Activated CD4-positive, CD25-positive, alpha-beta regulatory T cell (primary cell): ENCODE results near the gene CDH11.

Source experiments
- DNase-seq, 4 experiments: peaks; one replicate each; lab custom pipeline; 2025; lab: John Stamatoyannopoulos, UW

Gene CDH11

GRCh38 chr16:65117811-65118448 is 3.9 kb downstream of the CDH11 start:
- no peak for DNase-seq

- no peak for DNase-seq
Observed at GRCh38 chr16:65116818-65117430, 4.9 kb downstream of the CDH11 start.

- no peak for DNase-seq
Observed at GRCh38 chr16:65116216-65116615, 5.6 kb downstream of the CDH11 start.

- DNase-seq, result no peak
Observed at GRCh38 chr16:65114527-65114926, 7.3 kb downstream of the CDH11 start.

- no peak for DNase-seq
Observed at GRCh38 chr16:65113441-65113840, 8.4 kb downstream of the CDH11 start.

GRCh38 chr16:65111306-65111705 is 10.6 kb downstream of the CDH11 start:
- no peak for DNase-seq

GRCh38 chr16:65106757-65107156 is 15.1 kb downstream of the CDH11 start:
- no peak for DNase-seq

- no peak for DNase-seq
Observed at GRCh38 chr16:65105171-65105570, 16.7 kb downstream of the CDH11 start.

GRCh38 chr16:65104471-65104870 is 17.4 kb downstream of the CDH11 start:
- no peak for DNase-seq

GRCh38 chr16:65102326-65102725 is 19.5 kb downstream of the CDH11 start:
- no peak for DNase-seq

GRCh38 chr16:65101009-65101408 is 20.9 kb downstream of the CDH11 start:
- DNase-seq, result no peak

- DNase-seq, result no peak
Observed at GRCh38 chr16:65099607-65100006, 22.3 kb downstream of the CDH11 start.

GRCh38 chr16:65098916-65099315 is 22.9 kb downstream of the CDH11 start:
- no peak for DNase-seq

GRCh38 chr16:65097296-65097695 is 24.6 kb downstream of the CDH11 start:
- no peak for DNase-seq

- no peak for DNase-seq
Observed at GRCh38 chr16:65095906-65096305, 26.0 kb downstream of the CDH11 start.

GRCh38 chr16:65095090-65095728 is 26.7 kb downstream of the CDH11 start:
- no peak for DNase-seq

GRCh38 chr16:65094009-65094408 is 27.9 kb downstream of the CDH11 start:
- DNase-seq, result no peak

- no peak for DNase-seq
Observed at GRCh38 chr16:65083164-65083857, 38.6 kb downstream of the CDH11 start.

GRCh38 chr16:65079549-65079948 is 42.3 kb downstream of the CDH11 start:
- no peak for DNase-seq

- DNase-seq, result no peak
Observed at GRCh38 chr16:65077181-65077580, 44.7 kb downstream of the CDH11 start.

- no peak for DNase-seq
Observed at GRCh38 chr16:65075877-65076276, 46.0 kb downstream of the CDH11 start.

GRCh38 chr16:65071433-65072311 is 50.2 kb downstream of the CDH11 start:
- no peak for DNase-seq
